IMR-90 (cell line): Measurements from ENCODE around the gene F5. TPM values are rescaled to one million over a fixed set of nuclear protein-coding genes. Genes with fewer than 3 reads are reported as not detected.

Experiments used
- ATAC-seq: fragments of 200-7000 bp; cut with Tn5 transposase; 2 replicates; pipeline ENCODE4 v1.9.1; 2020; ENCODE audit warnings: low read depth, mild to moderate bottlenecking, moderate library complexity
- BruUV-seq: library from RNA; stranded (reverse); fragments of 400-500 nt; replicated peaks from 2 replicates; lab custom pipeline; 2021; lab: Mats Ljungman, UMichigan
- CTCF ChIA-PET: fragments of 300-600 bp; formaldehyde crosslinking; extraction: SDS; loops from one replicate; lab custom pipeline; 2021; ENCODE audit warnings: antibody characterized with exemption; lab: Yijun Ruan, JAX
- POLR2A ChIA-PET: fragments of 300-600 bp; sonication (Branson Sonifier 250); formaldehyde crosslinking; loops from one replicate; lab custom pipeline; 2022; ENCODE audit warnings: antibody characterized with exemption; ENCODE audit not compliant: unreplicated experiment; lab: Charles Lee
- DNase-seq: peaks from one replicate; pipeline ENCODE4 v3.0.0; 2013
- H2AFZ ChIP-seq: replicated peaks from 2 replicates; pipeline ENCODE3; 2013; ENCODE audit warnings: low read length, mild to moderate bottlenecking; ENCODE audit not compliant: poor library complexity
- H2AK5ac ChIP-seq: 2 replicates; pipeline ENCODE4 v1.6.1; 2013; ENCODE audit warnings: low read depth, low read length, inconsistent platforms
- H2AK9ac ChIP-seq: replicated peaks from 2 replicates; pipeline ENCODE3; 2013; ENCODE audit warnings: mild to moderate bottlenecking, low read depth, low read length, moderate library complexity; ENCODE audit not compliant: poor library complexity
- H2BK120ac ChIP-seq: 2 replicates; pipeline ENCODE4 v1.6.1; 2013; ENCODE audit warnings: low read depth, low read length, inconsistent platforms
- H2BK15ac ChIP-seq: 3 replicates; pipeline ENCODE4 v1.6.1; 2013; ENCODE audit warnings: low read depth, low read length, inconsistent platforms
- H2BK20ac ChIP-seq: 2 replicates; pipeline ENCODE4 v1.6.1; 2013; ENCODE audit warnings: low read depth, mild to moderate bottlenecking, inconsistent platforms, low read length, moderate library complexity
- H2BK5ac ChIP-seq: 2 replicates; pipeline ENCODE4 v1.6.1; 2013; ENCODE audit warnings: mild to moderate bottlenecking, low read depth, low read length, inconsistent platforms; ENCODE audit not compliant: poor library complexity, severe bottlenecking
- H3K14ac ChIP-seq: replicated peaks from 2 replicates; pipeline ENCODE4 v1.6.1; 2013; ENCODE audit warnings: low read depth, low read length, inconsistent platforms
- H3K18ac ChIP-seq: 2 replicates; pipeline ENCODE4 v1.6.1; 2013; ENCODE audit warnings: low read depth, low read length, control low read depth
- H3K23ac ChIP-seq: 2 replicates; pipeline ENCODE4 v1.6.1; 2013; ENCODE audit warnings: low read depth, low read length, inconsistent platforms
- H3K27ac ChIP-seq: 2 replicates; pipeline ENCODE4 v1.5.1; 2013; ENCODE audit warnings: mild to moderate bottlenecking, control low read depth, low read length; ENCODE audit not compliant: insufficient read depth
- H3K27me3 ChIP-seq: 2 replicates; pipeline ENCODE4 v1.6.1; 2013; ENCODE audit warnings: low read length; ENCODE audit not compliant: control insufficient read depth, insufficient read depth
- H3K36me3 ChIP-seq: 2 replicates; pipeline ENCODE4 v1.6.1; 2013; ENCODE audit warnings: low read length, mixed read lengths; ENCODE audit not compliant: control insufficient read depth, insufficient read depth
- H3K4ac ChIP-seq: 2 replicates; pipeline ENCODE4 v1.6.1; 2013; ENCODE audit warnings: low read depth, low read length, inconsistent platforms
- H3K4me1 ChIP-seq: 2 replicates; pipeline ENCODE4 v1.6.1; 2013; ENCODE audit warnings: low read length, mixed read lengths; ENCODE audit not compliant: control insufficient read depth, insufficient read depth
- H3K4me2 ChIP-seq: 2 replicates; pipeline ENCODE4 v1.6.1; 2013; ENCODE audit warnings: low read depth, mild to moderate bottlenecking, control low read depth, low read length, moderate library complexity
- H3K4me3 ChIP-seq: 2 replicates; pipeline ENCODE4 v1.5.1; 2013; ENCODE audit warnings: low read depth, mild to moderate bottlenecking, control low read depth, low read length, moderate library complexity; ENCODE audit not compliant: insufficient read depth
- H3K56ac ChIP-seq: 2 replicates; pipeline ENCODE4 v1.6.1; 2013; ENCODE audit warnings: low read length, inconsistent platforms; ENCODE audit not compliant: insufficient read depth; ENCODE audit errors: extremely low read depth
- H3K79me1 ChIP-seq, 2 experiments: 2 replicates each; pipeline ENCODE4 v1.6.1; 2013; ENCODE audit warnings: low read length in 2 of 2, inconsistent platforms in 1 of 2, low read depth in 1 of 2
- H3K9ac ChIP-seq: 2 replicates; pipeline ENCODE4 v1.6.1; 2013; ENCODE audit warnings: low read depth, low read length, control low read depth
- H3K9me1 ChIP-seq: 2 replicates; pipeline ENCODE4 v1.6.1; 2013; ENCODE audit warnings: low read length, inconsistent platforms; ENCODE audit not compliant: insufficient read depth
- H3K9me3 ChIP-seq: 2 replicates; pipeline ENCODE4 v1.6.1; 2013; ENCODE audit warnings: low read length; ENCODE audit not compliant: control insufficient read depth, insufficient read depth
- H4K20me1 ChIP-seq: 2 replicates; pipeline ENCODE4 v1.6.1; 2013; ENCODE audit warnings: low read length, inconsistent platforms; ENCODE audit not compliant: insufficient read depth
- H4K5ac ChIP-seq: 2 replicates; pipeline ENCODE4 v1.6.1; 2013; ENCODE audit warnings: mild to moderate bottlenecking, low read depth, low read length, control low read depth
- H4K8ac ChIP-seq, 2 experiments: 2 replicates each; pipeline ENCODE4 v1.6.1; 2013; ENCODE audit warnings: low read depth in 2 of 2, low read length in 2 of 2, control low read depth in 1 of 2, inconsistent platforms in 1 of 2
- H4K91ac ChIP-seq: 2 replicates; pipeline ENCODE4 v1.6.1; 2013; ENCODE audit warnings: low read depth, low read length, inconsistent platforms; ENCODE audit not compliant: insufficient read depth
- BHLHE40 ChIP-seq: fragments of 150-350 bp; IDR thresholded peaks from 2 replicates; pipeline ENCODE4 v1.6.1; 2016; ENCODE audit warnings: mild to moderate bottlenecking, low read depth, low read length
- RFX5 ChIP-seq: IDR thresholded peaks from 2 replicates; pipeline ENCODE4 v1.8.0; 2012; ENCODE audit warnings: low read depth, mild to moderate bottlenecking, low read length, moderate library complexity
- WGBS, 2 experiments: methylation state at CpG; one replicate each; pipeline versions ENCODE4 v1.1.5 to v1.1.7; 2013; ENCODE audit warnings: missing lambda C conversion rate in 2 of 2; ENCODE audit not compliant: insufficient read length in 1 of 2; ENCODE audit errors: extremely low coverage in 2 of 2; 5-methylcytosine and 5-hydroxymethylcytosine counted together
- dilution Hi-C: fragments of 300-500 bp; cut with HindIII; formaldehyde crosslinking; loops from one replicate; pipeline ENCODE4 v1.14.3; 2018; ENCODE audit warnings: low sequenced_read_pairs; ENCODE audit not compliant: unreplicated experiment
- in situ Hi-C: fragments of 300-500 bp; cut with MboI; formaldehyde crosslinking; loops from 3 replicates; pipeline ENCODE4 v1.14.3; 2019; ENCODE audit warnings: low sequenced_read_pairs, inconsistent platforms, mixed read lengths
- intact Hi-C: fragments of 100-400 bp; cut with micrococcal nuclease; formaldehyde crosslinking; loops from 2 replicates; pipeline ENCODE4 v1.10.0; 2022
- polyA plus RNA-seq, 3 experiments: library from polyadenylated mRNA; depleted of rRNA; stranded (reverse); fragments of >200 nt; gene quantifications; 2 replicates each; pipeline ENCODE4 v1.2.3, GENCODE V29; 2012; ENCODE audit warnings: low replicate concordance in 1 of 3
- total RNA-seq: library from RNA; depleted of rRNA; stranded (reverse); fragments of >200 nt; gene quantifications from 2 replicates; pipeline ENCODE4 v1.2.3, GENCODE V29; 2012
- TF ChIP-seq, protein P1 (sequence below): fragments of 150-350 bp; IDR thresholded peaks from 2 replicates; pipeline ENCODE4 v1.6.1; 2017; ENCODE audit warnings: mild to moderate bottlenecking, antibody characterized with exemption, low read length, low read depth

Gene F5
- total and polyA plus RNA-seq, 2 of the 4 experiments (the other 2 are of a cell fraction) = not detected

DNA sequence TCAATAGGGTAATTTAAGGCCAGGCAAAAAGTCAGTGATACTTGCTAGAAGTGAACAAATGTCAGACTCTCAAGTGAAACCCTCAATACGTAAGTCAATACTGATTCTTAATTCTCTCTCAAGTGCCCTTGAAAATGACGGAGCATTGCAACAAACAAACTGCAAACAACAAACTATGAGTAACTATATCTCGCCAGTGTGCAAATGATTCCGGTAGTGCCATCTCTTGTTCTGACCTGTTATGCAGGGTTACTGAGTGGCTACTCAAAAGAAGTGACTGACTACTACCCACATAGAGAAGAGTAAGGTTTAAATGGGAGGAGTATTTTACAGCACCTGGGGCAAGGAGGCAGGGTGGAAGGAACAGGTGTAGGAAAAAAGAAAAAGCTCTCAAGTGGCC lies 102.2 kb downstream of the F5 start:
- WGBS, 2 experiments = no CpG with 5 or more reads among the region's 4 CpGs

More for the DNA sequence above, 102.2 kb downstream of the F5 start:
- no peak overlapping the region for H3K18ac ChIP-seq
- no peak overlapping the region for H4K8ac ChIP-seq
- no peak overlapping the region for H2AFZ ChIP-seq
- peaks cover 5% of the 10 kb centered on the region for H3K4me1 ChIP-seq
- DNase-seq (no peak), ATAC-seq (no peak)
- H2AK9ac ChIP-seq = no peak overlapping the region
- H3K4ac ChIP-seq = no peak overlapping the region
- H2BK15ac ChIP-seq = no peak overlapping the region
- H3K9ac ChIP-seq = no peak overlapping the region
- H3K4me2 ChIP-seq = peak overlapping the region; percentile 97
- H4K5ac ChIP-seq = no peak overlapping the region
- in situ Hi-C loops (loop anchor here (5.0 to 10.0 kb wide), 2 partner anchors 323 to 369 kb away; no protein-coding TSS in a partner anchor), intact Hi-C loops (loop anchor here (10.0 kb wide), 1 partner anchor 321 kb away; no protein-coding TSS in a partner anchor), dilution Hi-C loops (no loop called here)
- no peak overlapping the region for H2BK20ac ChIP-seq
- no peak overlapping the region for H4K91ac ChIP-seq
- POLR2A ChIA-PET = no interaction called here
- BruUV-seq = no TSS peak
- H2BK120ac ChIP-seq = no peak overlapping the region
- no peak overlapping the region for H3K14ac ChIP-seq
- no peaks in the 10 kb centered on the region for H4K20me1 ChIP-seq
- no peaks in the 10 kb centered on the region for H3K27me3 ChIP-seq
- H3K4me3 ChIP-seq = peak overlapping the region; percentile 19; the same call in 1 of the 2 replicates
- no peak overlapping the region for H3K23ac ChIP-seq
- no peak overlapping the region for H3K56ac ChIP-seq
- TF ChIP-seq, protein P1, sequence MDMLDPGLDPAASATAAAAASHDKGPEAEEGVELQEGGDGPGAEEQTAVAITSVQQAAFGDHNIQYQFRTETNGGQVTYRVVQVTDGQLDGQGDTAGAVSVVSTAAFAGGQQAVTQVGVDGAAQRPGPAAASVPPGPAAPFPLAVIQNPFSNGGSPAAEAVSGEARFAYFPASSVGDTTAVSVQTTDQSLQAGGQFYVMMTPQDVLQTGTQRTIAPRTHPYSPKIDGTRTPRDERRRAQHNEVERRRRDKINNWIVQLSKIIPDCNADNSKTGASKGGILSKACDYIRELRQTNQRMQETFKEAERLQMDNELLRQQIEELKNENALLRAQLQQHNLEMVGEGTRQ = no peak
- TF ChIP-seq BHLHE40 (no peak), RFX5 (no peak)
- H3K79me1 ChIP-seq = peaks cover 9 to 21% of the 10 kb centered on the region in 2 experiments; a peak in 3 of 4 replicates
- H3K27ac ChIP-seq = no peak overlapping the region
- H2AK5ac ChIP-seq = no peak overlapping the region
- 0 out of 2 replicates have a peak, but pooled peaks cover 4% of the 10 kb centered on the region for H3K9me1 ChIP-seq
- H3K36me3 ChIP-seq = no peaks in the 10 kb centered on the region
- no peaks in the 10 kb centered on the region for H3K9me3 ChIP-seq
- H2BK5ac ChIP-seq = no peak overlapping the region
- CTCF ChIA-PET = no interaction called here
